SIG-M5 treated with dmso at 0.1 percent for 504 hours (cell line): ENCODE measurements around the gene PRR27.
A peak's percentile ranks its signal among the peaks of the same experiment; 100 is the strongest.

Experiments
- DNase-seq: peaks from one replicate; lab custom pipeline; 2025; ENCODE audit not compliant: unreplicated experiment; lab: John Stamatoyannopoulos, UW

PRR27 gene

GRCh38 chr4:70153937-70154336 is at the start of gene PRR27:
TSS of gene PRR27 (plus strand) at chr4:70154237. CDS start at chr4:70154376, 139 bp downstream.
- DNase-seq, result no peak

GRCh38 chr4:70110917-70111316 is 43.1 kb upstream of the PRR27 start:
- DNase-seq, result no peak

GRCh38 chr4:70113656-70114055 is 40.4 kb upstream of the PRR27 start:
- no peak for DNase-seq

GRCh38 chr4:70114096-70114495 is 39.9 kb upstream of the PRR27 start:
- DNase-seq, result no peak

- DNase-seq, result no peak
Measured at GRCh38 chr4:70120323-70120722, 33.7 kb upstream of the PRR27 start.

DNA sequence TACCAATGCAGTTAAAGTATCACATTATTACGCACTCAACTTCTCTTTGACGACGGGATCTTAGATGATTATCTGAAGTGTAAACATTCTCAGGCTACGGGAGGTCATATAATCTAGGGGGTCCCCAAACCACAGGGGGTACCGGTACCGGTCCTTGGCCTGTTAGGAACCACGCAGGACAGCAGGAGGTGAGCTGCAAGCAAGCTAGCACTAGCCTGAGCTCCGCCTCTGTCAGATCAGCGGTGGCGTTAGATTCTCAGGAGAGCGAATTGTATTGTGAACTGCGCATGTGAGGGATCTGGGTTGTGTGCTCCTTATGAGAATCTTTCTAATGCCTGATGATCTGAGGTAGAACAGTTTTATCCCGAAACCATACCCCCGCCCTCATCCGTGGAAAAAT is 20.6 kb upstream of the PRR27 start:
- no peak for DNase-seq

DNA sequence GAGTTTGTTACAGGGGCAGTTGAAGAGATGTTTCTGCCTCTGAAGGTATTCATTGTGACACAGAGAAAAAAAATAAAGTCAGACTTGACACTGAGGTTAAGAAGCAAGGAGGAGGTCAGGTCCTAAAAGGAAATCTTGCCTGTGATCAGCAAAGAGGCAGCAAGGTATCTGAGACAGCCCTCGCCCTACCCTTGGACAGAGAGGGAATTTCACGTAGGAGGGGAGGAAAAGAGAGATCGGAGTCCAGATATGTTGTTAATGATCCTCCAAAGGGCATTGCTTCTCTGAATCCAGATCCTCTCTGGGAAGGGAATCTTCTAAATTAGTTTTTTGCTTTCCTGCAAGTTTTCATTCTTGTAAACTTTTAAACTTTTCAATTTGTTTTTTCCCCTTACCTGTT is 15.3 kb upstream of the PRR27 start:
- DNase-seq, result no peak

DNA sequence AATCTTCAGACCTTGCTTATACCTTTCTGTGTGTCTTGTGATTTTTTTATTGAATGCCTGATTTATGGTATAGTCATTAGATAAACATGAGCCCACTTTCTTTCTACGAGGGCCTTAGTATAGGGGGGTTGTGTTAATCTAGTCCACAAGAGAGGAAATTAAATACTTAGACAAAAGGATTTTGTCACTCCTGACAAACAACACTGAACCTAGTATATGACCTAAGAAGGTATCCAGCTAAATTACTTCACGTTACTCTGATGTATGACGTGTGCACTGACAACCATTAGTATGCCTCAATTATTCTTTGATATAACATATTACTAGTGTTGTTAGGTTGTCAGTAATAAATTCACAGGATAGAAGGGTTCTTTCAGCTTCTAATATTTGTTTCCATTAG is 2.8 kb upstream of the PRR27 start:
- no peak for DNase-seq

DNA sequence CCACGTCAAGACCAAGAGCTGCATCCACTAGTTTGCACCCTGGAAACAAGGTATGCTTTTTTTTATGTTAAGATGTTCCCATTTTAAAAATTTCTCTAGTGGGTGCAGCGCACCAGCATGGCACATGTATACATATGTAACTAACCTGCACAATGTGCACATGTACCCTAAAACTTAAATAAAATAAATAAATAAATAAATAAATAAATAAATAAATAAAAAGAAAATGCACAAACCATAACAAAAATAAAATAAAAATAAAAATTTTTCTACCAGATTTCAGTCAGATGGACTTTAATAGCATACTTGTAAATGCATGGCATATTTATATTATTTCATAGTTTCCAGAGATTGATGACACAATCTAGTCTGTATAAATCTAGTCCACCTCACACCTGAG is 1.9 kb upstream of the PRR27 start:
- DNase-seq, result no peak

DNA sequence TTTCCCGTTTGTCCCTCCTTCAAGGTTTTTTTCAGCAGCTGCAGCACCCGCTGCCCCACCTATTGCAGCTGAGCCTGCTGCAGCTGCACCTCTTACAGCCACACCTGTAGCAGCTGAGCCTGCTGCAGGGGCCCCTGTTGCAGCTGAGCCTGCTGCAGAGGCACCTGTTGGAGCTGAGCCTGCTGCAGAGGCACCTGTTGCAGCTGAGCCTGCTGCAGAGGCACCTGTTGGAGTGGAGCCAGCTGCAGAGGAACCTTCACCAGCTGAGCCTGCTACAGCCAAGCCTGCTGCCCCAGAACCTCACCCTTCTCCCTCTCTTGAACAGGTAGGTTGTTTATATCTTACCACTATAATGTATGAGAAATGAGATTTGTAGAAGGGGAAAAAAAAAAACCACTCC is 4.5 kb downstream of the PRR27 start:
- DNase-seq, result no peak

DNA sequence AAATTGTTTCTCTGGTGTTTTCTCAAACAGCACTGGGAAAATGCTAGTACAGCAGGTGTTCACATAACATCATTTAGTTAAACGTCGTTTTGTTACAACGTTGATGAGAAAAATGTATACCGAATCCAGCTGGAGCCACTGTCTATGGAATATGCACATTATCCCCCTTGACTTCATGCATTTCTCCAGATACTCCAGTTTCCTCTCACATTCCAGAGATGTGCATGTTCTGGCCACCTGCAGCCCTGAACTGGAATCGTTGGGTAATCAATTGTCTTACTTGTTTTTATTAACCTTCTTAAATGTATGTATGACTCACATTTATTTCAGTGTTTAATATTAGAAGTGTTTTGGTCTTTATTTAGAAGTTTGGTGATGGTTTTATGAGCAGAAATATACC is 23.1 kb downstream of the PRR27 start:
- no peak for DNase-seq

GRCh38 chr4:70178075-70178660 is 24.1 kb downstream of the PRR27 start:
- no peak for DNase-seq

DNA sequence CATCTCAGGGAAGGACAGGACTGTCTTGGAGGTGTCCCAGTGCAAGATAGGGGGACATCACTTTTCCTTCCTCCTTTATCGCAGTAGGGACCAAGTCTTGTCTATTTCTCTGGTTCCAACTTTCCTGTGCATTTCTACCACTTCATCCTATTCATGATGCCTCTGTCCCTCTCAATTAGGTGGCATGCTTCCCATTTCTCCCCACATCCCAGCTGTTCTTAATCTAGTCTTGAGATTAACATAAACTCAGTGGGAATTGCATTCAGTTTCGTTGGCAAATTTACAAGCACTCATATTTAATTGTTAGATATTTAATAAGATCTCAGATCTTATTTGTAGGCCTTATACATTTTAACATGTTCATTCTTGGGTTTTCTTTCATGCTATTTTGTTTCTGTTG is 25.8 kb downstream of the PRR27 start:
- DNase-seq, result no peak

DNA sequence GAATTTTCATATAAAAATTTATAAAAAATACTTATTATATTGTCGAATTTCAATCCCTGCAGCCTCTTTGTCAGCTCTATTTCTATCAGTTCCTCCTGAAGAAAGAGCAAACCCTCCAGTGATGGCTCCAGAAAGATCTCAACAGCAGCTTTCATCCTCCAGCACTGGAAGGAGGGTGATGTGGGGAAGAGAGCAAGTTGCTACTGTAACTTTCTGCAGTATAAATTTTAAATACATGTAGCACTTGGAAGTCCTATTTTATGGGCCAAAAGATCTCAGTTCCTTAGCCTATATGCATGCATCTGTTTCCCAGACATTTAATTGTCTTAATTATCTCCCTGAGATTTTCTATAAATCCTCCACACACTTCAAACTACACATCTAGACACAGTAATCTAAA is 27.8 kb downstream of the PRR27 start:
- no peak for DNase-seq

DNA sequence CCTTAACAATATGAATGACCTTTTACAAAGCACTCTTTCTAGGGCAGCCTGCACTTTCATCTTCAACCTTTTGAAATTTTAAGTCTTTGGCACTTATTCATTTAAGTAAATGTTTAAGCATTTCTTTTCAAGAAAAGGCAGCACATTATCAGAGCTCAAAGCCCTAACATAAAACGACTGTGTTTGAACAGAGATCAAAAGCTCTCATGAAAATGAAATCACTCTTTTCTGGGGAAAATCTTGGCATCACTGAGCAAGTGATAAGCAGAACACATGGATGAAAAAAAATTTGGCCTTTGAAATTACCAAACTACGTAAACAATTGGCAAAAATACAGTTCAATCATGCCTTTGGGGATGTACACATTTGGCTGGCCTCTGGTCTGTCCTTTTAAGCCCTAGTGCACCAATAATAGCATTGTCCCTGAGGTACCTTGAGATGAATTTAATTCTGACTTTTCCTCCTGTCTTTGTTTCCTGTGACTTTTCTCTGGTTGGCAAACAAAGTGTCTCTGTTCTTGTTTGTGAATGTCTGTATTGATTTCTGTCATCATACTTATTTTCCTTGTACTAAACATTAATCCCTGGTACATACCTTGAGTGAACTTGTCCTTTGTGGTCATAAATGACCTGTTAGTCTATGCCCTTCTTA is 28.6 kb downstream of the PRR27 start:
- no peak for DNase-seq

- peak; percentile 44 for DNase-seq
Measured at GRCh38 chr4:70183168-70183939, 29.3 kb downstream of the PRR27 start.

GRCh38 chr4:70183940-70184246 is 29.9 kb downstream of the PRR27 start:
- DNase-seq, result no peak

- DNase-seq, result no peak
Measured at GRCh38 chr4:70187216-70187615, 33.2 kb downstream of the PRR27 start.

DNA sequence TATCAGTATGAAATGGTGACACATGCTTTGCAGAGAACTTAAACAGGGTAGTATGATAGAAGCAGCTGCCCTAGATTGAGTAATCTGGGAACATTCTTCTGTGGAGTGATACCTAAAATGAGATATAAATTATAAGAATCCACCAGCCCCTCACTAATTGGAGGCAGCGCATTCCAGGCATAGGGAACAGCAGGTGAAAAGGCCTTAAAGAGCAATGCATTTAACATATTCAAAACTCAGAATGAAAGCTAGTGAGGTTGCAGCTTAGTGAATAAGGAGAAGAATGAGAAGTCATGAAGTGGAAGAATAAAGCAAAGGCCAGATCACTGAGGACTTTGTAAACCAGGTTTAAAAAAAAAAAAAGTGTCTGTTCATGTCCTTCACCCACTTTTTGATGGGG is 36.5 kb downstream of the PRR27 start:
- no peak for DNase-seq

GRCh38 chr4:70191647-70192046 is 37.6 kb downstream of the PRR27 start:
- no peak for DNase-seq

- no peak for DNase-seq
Measured at GRCh38 chr4:70192895-70193294, 38.9 kb downstream of the PRR27 start.

DNA sequence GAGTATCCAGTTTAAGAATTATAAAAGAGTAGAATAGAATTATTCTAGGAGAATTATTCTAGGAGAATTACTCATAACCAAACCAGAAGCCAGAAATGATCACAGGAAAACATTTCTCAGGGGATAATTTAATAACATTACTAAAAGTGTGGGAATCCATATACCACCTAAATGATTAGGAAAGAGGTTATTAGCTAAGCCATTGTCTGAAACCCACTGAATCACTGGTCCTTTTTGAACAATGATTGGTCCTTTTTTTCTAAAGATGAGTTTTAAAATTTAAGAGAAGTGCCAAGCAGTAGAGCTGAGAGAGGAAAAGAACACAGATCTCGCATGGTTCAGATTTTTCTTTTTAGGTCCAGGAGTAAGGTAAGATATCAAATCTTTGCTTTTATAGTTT is 41.4 kb downstream of the PRR27 start, which contains the start of gene ODAM:
ODAM (plus strand) TSS at position 301 of the 400 bp plus-strand sequence. CDS start 819 bp downstream, outside the sequence.
- DNase-seq, result no peak
